ENCODE measurements around the gene SERGEF.
A peak's percentile ranks its signal among the peaks of the same experiment; 100 is the strongest.

Gene SERGEF

DNA sequence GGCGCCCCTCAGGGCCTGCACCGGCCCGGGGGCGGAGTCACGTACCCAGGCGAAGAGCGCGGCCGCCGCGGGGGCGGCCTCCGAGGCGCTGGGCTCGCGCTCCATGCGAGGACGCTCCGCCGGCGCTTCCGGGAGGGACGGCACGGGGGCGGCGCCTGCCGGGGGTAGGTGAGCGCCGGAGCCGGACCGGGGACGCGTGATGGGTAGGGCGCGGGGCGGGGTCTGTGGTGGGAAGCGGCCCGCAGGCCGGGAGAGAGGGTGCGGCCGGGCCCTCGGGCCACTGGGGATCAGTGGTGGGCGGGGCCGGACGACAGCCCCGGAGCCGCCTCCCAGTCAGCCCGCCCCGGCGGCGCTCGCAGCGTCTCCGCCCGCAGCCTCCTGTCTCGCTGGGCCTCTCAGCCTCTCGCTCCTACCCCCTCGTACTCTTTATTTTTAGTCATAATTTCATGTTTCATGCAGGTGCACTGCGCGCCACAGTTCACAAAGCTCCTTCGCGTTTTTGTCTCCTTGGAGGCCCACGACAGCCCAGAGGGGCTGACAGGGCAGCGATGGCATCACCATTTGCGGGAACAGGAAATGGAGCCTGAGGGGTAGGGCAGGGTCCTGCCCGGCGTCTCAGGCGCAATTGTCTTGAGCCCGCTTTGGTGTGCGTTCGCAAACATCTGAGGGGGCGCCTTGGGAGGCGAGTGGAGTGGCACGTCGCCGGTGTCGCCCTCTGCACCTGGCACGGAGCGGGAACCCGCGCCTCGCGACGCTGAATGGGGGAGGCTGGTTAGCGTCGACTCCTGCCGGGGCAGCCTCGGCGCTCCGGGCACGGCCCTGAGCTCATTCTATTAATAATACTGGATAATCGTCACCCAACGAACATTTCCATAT, at the start of gene SERGEF:
Gene SERGEF, minus strand, starts transcription at position 142 of the 876 bp plus-strand sequence. Its CDS starts 37 bp downstream, at position 105.
- peak; percentile 68 for DNase-seq (ENCODE audit: low read depth)

DNA sequence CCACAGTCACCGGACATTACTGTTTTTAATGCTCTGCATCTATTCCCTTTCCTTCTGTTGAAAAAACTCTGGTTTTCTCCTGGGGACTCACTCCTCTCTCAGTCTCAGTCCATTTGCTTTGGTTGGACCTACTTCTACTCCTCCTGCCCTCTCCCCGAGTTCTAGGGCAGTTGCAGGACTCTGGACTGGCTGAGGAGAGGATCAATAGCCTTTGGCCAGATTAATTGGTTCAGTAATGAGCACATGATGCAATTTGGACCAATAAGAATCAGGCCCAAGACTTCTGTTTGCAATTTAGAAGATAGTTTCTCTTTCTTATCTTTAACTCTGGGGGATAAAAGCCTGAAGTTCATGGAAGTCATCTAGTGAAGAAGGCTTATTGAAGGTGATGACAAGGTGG, 48.5 kb upstream of the SERGEF start:
- no peak for DNase-seq (ENCODE audit: low read depth)

DNA sequence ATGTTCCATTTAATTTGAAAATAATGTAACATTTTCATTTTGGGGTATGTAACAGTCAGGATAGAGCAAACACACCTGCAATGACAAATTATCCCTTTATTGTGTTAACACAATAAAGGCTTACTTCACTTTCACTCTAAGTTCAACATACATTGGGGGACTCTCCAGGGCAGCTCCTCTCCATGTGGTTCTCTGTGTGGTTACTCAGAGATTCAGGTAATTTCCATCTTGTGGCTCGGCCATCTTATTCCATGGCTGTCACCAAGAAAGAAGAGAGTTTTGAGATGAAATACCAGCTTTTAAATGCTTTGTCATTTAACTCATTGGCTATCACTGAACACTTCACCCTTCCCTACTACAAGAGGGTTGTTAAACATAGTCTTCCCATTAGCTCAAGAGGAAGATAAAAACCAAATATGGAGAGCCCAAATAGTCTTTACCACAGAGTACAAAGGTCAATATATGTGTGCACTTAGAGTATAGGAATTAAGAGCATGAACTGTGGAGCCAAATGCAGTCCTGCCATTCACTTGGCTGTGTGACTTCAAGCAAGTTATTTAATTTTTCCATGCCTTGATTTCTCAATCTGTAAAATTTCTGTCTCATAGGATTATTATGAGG, 43.8 kb upstream of the SERGEF start:
- no peak for DNase-seq (ENCODE audit: low read depth)

DNA sequence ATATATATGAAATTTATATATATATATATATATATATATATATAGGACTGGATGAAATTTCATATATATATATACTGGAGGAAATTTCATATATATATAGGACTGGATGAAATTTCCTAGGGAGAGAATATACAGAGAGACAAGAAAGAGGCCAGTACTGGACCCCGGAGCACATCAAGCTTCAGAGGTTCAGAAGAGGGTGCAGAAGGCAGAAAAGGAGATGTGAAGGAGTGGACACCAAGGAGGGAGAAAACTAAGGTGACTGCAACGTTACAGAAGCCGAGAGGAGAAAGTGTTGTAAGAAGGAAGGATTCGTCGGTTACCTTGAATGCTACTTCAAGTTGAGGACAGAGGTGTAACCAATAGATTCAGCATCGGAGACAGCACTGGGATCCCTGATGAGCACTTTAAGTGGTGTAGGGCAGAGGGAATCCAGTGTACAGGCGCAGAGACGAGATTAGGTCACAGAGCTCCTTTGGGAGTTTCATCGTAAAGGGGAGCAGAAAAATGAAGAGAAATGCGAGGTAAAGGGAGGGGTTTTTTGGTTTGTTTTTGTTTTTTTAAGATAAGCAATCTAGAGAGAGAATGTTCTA, 41.8 kb upstream of the SERGEF start:
- DNase-seq (ENCODE audit: low read depth) = no peak

DNA sequence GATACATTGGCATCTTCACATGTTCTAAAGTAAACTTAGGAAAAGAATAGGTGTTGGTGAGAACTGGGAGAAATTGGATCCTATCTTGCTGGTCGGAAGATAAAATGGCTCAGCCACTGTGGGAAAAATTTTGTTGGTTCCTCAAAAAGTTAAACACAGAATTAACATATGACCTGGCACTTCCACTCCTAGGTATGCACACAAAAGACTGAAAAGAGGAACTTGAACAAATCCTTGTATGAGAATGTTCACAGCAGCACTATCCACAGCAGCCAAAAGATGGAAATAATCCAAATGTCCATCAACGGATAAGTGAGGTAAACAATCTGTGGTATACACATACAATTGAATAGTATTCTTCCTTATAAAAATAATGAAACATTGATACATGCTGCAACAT, 38.0 kb upstream of the SERGEF start:
- no peak for DNase-seq (ENCODE audit: low read depth)

DNA sequence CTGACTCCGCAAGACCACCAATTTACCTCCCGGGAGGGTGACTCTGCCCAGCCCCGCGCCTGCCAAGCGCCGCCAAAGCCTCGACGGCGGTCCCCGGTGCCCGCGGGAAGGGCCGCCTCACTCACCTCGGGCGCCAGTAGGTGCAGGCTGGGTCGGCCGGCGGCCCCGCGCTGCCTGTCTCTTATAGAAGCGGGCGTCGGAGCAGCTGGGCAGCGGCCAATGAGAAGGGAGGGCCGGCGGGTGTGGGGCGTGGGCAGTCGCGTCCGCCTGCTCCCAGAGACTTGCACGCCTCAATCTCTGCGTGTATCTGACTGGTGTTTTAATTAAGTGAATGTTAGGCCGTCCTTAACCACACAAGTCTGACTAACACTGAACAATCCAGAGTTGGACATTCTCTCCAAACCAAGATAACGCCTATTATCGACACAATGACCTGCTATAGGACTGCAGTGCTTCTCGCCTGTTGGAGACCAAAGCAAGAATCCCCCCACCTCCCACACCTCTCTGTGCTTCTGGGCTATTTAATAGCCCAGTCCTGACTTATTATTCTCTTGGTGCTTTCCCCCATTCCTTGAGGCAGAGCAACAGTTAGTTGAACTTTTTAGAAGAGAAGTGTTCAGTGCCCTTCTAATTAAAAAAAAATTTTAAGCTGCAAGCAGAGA, 33.4 kb upstream of the SERGEF start, which contains the start of gene TPH1:
Gene TPH1, minus strand, starts transcription at position 154 of the 662 bp plus-strand sequence. CDS start 5,507 bp downstream, outside the sequence.
- DNase-seq (ENCODE audit: low read depth) = no peak

DNA sequence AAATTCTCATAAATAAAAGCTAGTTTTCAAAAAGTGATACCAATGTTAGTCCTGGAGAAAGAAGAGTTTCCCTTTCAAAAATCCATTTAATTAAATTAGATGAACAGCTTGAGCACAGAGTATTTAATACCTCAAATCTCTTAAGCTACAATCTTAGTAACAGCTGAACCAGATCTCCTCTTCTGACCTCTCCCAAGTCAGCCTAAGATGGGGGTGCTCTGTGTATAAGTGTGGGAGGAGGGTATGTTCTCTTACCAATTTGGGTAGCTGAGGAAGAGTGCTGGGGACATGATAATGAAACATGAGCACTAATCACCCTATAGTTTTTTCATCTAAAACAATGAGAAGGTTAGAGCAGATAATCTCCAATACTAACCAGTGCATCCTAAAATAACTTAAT, 23.6 kb upstream of the SERGEF start:
- no peak for DNase-seq (ENCODE audit: low read depth)

DNA sequence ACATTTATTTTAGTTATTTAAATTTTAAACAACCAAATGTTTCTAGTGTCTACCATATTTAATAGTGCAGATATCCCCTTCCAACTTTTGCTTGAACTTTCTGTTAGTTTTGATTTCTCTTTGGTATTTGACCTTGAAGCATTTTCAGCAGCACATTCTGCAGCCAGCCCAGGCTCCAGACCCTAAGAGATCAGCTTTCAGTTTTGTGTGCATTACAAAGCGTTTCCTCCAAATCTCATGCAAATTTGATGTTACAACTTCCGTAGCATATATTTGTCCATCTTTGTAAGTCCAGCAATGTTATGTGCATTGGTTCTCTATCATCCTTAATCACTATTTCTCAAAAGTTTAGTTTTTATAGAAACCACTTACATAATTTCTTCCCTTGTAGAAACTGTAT, 14.6 kb upstream of the SERGEF start:
- no peak for DNase-seq (ENCODE audit: low read depth)

DNA sequence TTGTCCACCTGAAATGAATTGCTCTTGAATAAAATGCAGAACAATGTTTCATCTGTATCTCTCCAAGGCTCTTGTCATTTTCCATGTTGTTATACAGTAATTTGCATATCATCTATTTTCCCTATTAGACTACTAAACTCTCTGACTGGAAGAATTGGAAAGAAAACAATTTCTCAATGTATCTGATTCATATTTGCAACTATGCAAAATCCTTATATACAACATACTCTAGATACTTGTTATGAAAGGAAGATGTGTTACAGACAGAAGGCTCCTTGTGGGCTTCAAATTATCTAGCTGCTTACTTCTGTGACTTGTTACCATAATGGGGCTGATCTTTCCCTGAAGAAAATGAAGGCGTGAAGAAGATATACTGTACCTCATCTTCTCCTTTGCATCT, 9.6 kb upstream of the SERGEF start:
- no peak for DNase-seq (ENCODE audit: low read depth)

DNA sequence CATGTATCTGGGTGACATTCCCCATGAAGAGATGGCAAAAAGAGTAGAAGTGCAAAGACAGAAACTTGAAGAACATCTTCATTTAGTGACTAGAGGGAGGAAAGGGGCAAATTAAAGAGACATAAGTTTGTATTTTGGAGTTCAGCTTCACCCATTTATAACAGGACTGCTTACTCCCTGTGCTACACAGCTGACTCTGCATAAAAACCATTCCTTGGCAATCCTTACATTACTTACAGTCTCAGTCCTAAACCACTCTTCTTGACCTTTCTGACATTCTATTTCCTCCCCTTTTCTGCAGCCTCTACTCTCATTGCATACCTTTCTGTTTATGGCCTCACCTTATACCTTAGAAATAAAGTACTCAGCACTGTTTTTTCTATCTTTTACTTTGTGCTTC, 6.8 kb upstream of the SERGEF start:
- DNase-seq (ENCODE audit: low read depth) = no peak

DNA sequence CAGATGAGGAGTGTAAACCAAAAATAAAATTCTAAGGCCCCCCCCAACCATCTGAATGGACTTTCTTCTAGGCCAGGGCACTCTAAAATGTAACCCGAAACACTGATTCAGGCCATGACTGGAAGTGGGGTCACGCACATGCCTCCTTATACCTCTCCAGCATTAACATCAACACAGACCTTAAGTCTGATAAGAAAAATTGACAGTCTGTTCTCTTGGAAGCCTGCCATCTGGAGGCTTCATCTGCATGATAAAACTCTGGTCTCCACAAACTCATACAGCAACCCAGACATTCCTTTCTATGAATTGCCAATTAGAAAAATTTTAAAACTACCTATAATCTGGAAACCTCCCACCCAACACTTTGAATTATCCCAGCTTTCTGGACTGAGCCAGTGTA, 3.9 kb upstream of the SERGEF start:
- no peak for DNase-seq (ENCODE audit: low read depth)

DNA sequence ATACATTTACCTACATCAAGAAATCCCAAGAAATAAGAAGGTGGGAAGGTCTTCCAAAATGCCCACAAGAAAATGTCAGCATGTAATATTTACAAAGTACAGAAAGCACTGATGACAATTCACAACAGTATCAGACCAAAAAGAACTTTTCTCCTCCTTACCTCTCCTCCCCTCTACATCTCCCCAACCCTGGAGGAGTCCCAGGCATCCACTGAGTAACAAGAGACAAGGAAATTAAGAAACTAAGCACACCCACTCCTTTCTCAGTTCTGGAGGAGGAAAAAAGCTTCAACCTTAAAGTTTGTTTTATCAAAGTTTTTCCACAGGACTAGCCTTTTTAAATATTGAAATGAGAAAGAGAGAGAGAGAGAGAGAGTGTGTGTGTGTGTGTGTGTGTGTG, 2.0 kb upstream of the SERGEF start:
- DNase-seq (ENCODE audit: low read depth) = no peak

DNA sequence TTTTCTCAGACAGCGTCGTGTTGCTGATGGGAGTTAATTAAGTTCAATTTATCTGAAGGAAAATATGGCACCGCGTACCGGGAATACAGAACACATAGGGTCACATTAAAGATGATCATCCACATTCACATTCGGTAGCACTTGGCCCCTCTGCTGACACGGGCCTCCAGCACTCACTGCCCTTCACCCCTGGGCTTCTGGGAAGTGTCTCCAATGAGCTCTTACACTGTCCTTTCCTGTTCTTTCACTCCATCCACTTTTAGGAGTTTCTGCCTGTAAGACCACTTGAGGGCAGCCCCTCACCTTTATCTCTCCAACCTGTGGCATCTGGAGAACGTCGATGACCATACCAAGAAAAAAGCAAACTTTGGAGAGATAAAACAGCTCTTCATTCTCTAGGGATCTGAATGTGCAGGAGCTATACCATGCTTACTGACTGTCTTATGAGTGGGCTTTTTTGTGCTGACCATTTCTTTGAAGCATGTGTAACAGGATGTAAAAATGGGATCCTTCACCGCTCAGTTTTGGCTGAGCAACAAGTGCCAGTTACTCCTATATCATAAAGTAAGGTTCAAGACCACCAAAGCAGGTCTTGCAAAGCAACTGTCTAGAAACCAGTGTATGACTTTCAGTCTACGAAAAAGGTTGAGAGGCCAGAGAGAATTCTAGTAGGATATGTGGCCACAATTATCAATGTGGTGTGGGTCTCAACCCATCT, 1.1 kb upstream of the SERGEF start:
- no peak for DNase-seq (ENCODE audit: low read depth)

DNA sequence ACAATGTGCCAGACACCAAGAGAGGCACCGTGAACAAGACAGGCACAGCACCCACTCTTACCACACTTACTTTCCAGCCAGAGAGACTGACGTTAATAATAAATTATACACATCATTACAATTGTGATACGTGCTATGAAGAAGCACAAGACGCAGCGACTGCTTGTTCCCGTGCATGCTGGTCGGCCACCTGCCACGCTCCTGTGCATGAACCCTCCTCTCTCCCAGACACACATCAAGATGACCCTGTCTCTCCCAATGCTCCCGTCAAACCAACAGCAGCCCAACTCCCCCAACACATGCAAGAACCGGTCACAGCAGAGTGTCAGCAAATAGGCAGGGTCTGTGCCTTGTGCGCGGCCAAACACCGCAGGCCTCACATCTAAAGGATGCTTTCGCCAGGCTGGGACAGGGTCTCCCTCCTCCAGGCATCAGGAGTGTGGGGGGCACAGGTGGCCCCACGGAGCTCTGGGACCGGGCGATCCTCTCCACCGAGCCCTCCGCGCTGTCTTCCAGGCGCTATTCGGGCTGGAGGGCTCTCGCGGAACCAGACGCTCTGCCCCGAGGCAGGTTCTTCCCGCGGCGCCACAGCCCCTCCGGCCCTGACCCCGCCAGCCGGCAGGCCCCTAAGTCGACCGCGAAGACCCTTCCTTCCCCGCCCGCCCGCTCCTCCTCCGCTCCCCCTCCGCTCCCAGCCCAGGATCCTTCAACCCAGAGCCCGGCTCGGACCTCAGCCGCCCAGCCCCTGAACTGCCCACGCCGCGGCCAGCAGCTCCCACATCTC, 533 bp downstream of the SERGEF start:
- no peak for DNase-seq (ENCODE audit: low read depth)

DNA sequence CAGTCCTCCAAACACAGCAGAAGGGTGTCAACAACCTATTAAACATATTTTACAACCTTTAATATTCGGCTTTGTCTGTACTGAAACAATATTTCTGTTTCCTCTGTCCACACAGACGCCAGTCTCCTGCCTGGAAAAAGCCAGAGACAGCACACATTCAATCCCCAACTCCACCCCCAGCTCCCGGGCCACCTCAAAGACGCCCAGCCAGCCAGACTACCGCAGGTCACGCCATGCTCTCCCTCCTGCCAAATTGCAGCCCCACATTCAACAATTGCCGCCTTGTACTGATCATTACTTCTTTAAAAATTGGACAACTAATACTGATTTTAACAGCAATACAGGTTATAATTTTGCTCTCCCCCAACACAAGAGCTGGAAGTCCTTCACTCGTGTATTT, 1.2 kb downstream of the SERGEF start:
- no peak for DNase-seq (ENCODE audit: low read depth)

DNA sequence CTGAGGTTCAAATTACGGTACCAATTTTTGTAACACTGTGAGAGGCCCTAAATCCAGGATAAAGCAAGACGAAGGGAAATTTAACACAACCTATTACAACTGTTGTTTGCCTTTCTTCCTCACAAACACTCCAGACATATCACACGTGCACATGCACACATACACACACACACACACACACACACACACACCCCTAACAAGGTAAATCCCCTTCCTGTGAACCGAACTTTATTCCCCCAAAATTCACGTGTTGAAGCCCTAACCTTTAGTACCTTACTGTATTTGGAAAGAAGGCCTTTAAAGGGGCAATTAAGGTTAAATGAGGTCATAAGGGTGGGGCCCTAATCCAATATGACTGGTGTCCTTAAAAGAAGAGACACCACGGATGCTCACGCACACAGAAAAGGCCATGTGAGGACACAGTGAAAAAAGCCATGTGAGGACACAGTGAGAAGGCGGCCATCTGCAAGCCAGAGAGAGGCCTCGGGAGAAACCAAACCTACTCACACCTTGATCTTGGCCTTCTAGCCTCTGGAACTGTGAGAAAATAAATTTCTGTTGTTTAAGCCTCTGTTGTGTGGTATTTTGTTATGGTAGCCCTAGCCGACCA, 1.8 kb downstream of the SERGEF start:
- no peak for DNase-seq (ENCODE audit: low read depth)

DNA sequence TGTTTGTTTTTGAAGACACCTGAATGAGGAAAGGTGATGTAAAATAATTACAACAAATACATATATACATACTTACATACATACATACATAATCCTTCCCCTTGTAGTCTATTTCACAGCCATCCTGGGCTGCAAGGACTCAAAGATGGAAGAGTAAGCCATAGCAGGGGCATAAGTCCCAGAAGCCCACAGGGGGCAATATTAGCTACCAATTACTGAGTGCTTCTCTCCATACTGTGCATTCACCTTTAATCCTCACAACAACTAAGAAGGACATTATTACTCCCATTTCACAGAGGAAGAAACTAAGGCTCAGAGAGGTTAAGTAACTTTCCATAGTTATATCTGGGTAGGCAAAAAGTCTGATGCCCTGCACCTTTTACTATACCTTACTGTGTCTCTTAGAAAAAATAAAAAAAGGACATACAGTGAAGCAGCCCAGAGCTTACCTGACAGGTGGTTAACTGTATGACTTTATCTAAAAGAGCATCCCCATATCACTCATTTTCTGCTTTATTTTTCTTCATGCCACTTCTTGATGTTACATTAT, 2.7 kb downstream of the SERGEF start:
- no peak for DNase-seq (ENCODE audit: low read depth)

DNA sequence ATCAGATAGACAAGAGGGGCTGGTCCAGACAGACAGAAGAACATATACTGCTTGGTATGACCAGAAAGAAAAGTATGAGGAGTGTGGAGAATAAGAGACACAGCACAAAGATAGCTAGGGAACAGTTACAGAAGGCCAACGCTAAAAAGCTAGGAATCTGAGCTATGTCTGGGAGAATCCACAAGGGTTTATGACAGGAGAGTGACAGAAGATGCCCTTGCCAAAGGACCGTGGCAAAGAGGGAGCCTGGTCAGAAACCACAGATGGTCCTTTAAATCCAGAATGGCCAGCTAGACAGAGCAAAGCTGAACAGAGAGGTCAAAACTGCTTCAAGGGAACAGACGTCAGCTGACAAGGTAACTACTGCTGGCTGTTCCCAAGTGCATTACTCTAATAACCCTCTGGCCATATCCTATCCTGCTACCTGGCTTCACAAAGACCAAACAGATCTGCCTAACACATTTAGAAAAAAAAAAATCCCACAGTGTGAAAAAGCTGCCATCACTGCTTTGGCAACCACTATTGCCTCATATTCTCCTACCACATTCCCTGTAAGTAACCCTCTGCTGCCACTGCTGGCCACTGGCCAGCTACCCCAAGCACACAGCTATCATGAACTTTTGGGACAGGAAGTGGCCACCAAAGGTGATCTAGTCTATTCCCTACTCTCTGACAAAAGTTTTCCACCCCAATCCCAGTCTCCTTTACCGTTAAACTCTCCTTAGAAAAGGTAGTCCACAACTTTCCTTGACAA, 7.3 kb downstream of the SERGEF start:
- no peak for DNase-seq (ENCODE audit: low read depth)

DNA sequence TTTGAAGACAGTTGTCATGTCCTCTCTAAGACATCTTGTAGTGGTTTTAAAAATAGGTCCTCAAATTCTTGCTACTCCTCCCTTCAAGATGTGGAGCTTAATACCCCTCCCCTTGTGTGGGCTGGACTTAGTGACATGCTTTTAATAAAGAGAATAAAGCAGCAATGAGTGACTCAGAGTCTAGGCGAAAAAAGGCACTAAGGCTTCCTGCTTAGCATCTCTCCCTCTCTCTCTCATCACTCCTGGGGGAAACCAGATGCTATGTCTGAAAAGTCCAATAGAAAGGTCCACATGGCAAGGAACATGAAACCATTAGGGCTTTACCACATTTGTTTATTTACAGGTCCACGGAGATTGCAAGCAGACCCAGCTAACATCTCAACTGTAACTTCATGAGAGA, 11.7 kb downstream of the SERGEF start:
- no peak for DNase-seq (ENCODE audit: low read depth)

DNA sequence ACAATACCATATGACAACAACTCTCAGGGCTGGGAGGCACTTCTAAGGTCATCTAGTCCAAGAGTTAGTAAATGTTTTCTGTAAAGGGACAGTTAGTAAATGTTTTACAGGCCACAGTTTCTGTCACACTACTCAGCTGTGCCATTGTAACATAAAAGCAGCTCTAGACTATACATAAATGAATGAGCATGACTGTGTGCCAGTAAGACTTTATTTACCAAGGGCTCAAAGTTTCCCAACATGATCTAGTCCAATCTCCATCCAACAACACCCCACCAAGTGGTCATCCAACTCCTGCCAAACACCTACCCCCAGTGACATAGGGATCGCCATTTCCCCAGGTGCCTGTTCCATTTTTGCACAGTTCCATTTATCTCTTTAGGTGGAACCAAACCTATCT, 12.1 kb downstream of the SERGEF start:
- no peak for DNase-seq (ENCODE audit: low read depth)

All from GM04504 (cell line).